SK-N-SH (cell line): ENCODE results near the gene LGR5. TPM values are rescaled to one million over a fixed set of nuclear protein-coding genes. Genes with fewer than 3 reads are reported as not detected.
A peak's percentile ranks its signal among the peaks of the same experiment; 100 is the strongest.

Experiments used
- CTCF ChIA-PET: fragments of 300-600, 350-600 bp; formaldehyde crosslinking; extraction: SDS; loops from one replicate; lab custom pipeline; 2021; lab: Yijun Ruan, JAX
- POLR2A ChIA-PET: fragments of 350-600 bp; sonication (Branson Sonifier 250); formaldehyde crosslinking; extraction: SDS; loops from one replicate; lab custom pipeline; 2020; ENCODE audit warnings: antibody characterized with exemption, inconsistent platforms; lab: Yijun Ruan, JAX
- DNase-seq: peaks from one replicate; pipeline ENCODE4 v3.0.0; 2012
- H2AFZ ChIP-seq: fragments of 200-600 bp; sonication (generic); 2 replicates; pipeline ENCODE4 v1.8.1; 2016; ENCODE audit warnings: antibody characterized with exemption, mild to moderate bottlenecking, low read depth
- H3F3A ChIP-seq: fragments of 200-600 bp; sonication (generic); replicated peaks from 2 replicates; pipeline ENCODE3; 2016; ENCODE audit warnings: antibody characterized with exemption, mild to moderate bottlenecking; ENCODE audit not compliant: insufficient read depth
- H3K27ac ChIP-seq, 2 experiments: fragments of 200-500 bp in 1 of 2; fragments of 200-600 bp in 1 of 2; sonication (Bioruptor generic) in 1 of 2; sonication (generic), shearing (Covaris generic) in 1 of 2; 2 replicates each; pipeline versions ENCODE4 v1.5.1 to v1.6.1; 2014 to 2016; ENCODE audit warnings: low read depth in 2 of 2, inconsistent platforms in 1 of 2, low read length in 1 of 2, mild to moderate bottlenecking in 1 of 2, mixed read lengths in 1 of 2
- H3K27me3 ChIP-seq: fragments of 200-600 bp; sonication (generic), shearing (Covaris generic); 2 replicates; pipeline ENCODE4 v1.6.1; 2016; ENCODE audit warnings: mixed run types; ENCODE audit not compliant: insufficient read depth
- H3K36me3 ChIP-seq, 2 experiments: fragments of 200-500 bp in 1 of 2; fragments of 200-600 bp in 1 of 2; sonication (Bioruptor generic) in 1 of 2; sonication (generic) in 1 of 2; replicated peaks in 1 of 2; 2 replicates each; pipeline versions ENCODE3 to v1.5.1; 2014 to 2016; ENCODE audit warnings: low read length in 1 of 2, mild to moderate bottlenecking in 1 of 2; ENCODE audit not compliant: insufficient read depth in 2 of 2, control insufficient read depth in 1 of 2
- H3K4me1 ChIP-seq, 2 experiments: fragments of 200-500 bp in 1 of 2; fragments of 200-600 bp in 1 of 2; sonication (Bioruptor generic) in 1 of 2; sonication (generic), shearing (Covaris generic) in 1 of 2; 2 replicates each; pipeline versions ENCODE4 v1.5.1 to v1.6.1; 2014 to 2016; ENCODE audit warnings: low read depth in 1 of 2, low read length in 1 of 2, mixed run types in 1 of 2; ENCODE audit not compliant: insufficient read depth in 2 of 2, control insufficient read depth in 1 of 2
- H3K4me2 ChIP-seq: fragments of 200-600 bp; sonication (generic), shearing (Covaris generic); 2 replicates; pipeline ENCODE4 v1.6.1; 2017; ENCODE audit warnings: mixed run types
- H3K4me3 ChIP-seq, 2 experiments: fragments of 200-500 bp in 1 of 2; fragments of 200-600 bp in 1 of 2; sonication (Bioruptor generic) in 1 of 2; sonication (generic), shearing (Covaris generic) in 1 of 2; 2 replicates each; pipeline versions ENCODE4 v1.5.1 to v1.8.1; 2014 to 2016; ENCODE audit warnings: low read depth in 2 of 2, inconsistent platforms in 1 of 2, low read length in 1 of 2, mild to moderate bottlenecking in 1 of 2, mixed read lengths in 1 of 2, moderate library complexity in 1 of 2
- H3K79me2 ChIP-seq: fragments of 200-600 bp; sonication (generic); 2 replicates; pipeline ENCODE4 v1.8.1; 2017; ENCODE audit warnings: mild to moderate bottlenecking; ENCODE audit not compliant: insufficient read depth
- H3K9ac ChIP-seq: fragments of 200-600 bp; sonication (generic); 2 replicates; pipeline ENCODE4 v1.6.1; 2017; ENCODE audit warnings: mixed run types
- H3K9me2 ChIP-seq: fragments of 200-600 bp; sonication (generic); 2 replicates; pipeline ENCODE4 v1.6.1; 2017; ENCODE audit warnings: mixed run types
- H3K9me3 ChIP-seq: fragments of 200-600 bp; sonication (generic); 2 replicates; pipeline ENCODE4 v1.6.1; 2017; ENCODE audit warnings: mixed run types, mild to moderate bottlenecking, moderate library complexity
- H4K20me1 ChIP-seq: fragments of 200-600 bp; sonication (generic); 2 replicates; pipeline ENCODE4 v1.6.1; 2017; ENCODE audit warnings: mild to moderate bottlenecking, mixed run types; ENCODE audit not compliant: insufficient read depth
- ELF1 ChIP-seq: IDR thresholded peaks from 2 replicates; pipeline ENCODE4 v1.4.0; 2012
- EP300 ChIP-seq, 2 experiments: IDR thresholded peaks; 2 replicates each; pipeline versions ENCODE4 v1.4.0 to v1.6.1; 2012; ENCODE audit warnings: borderline replicate concordance in 1 of 2, low read depth in 1 of 2, low read length in 1 of 2
- FOXJ3 ChIP-seq: sonication (generic); formaldehyde crosslinking; IDR thresholded peaks from 2 replicates; pipeline ENCODE4 v1.5.1; 2020; ENCODE audit warnings: mild to moderate bottlenecking, missing genetic modification reagents
- FOXM1 ChIP-seq: IDR thresholded peaks from 2 replicates; pipeline ENCODE4 v1.4.0; 2012; ENCODE audit warnings: low read depth, mild to moderate bottlenecking
- GABPA ChIP-seq: IDR thresholded peaks from 2 replicates; pipeline ENCODE4 v1.4.0; 2012; ENCODE audit warnings: low read depth, mild to moderate bottlenecking
- JUND ChIP-seq: IDR thresholded peaks from 2 replicates; pipeline ENCODE4 v1.4.0; 2012
- NRF1 ChIP-seq: IDR thresholded peaks from 2 replicates; pipeline ENCODE4 v1.6.1; 2012; ENCODE audit warnings: low read depth, mild to moderate bottlenecking, low read length
- PBX3 ChIP-seq: IDR thresholded peaks from 2 replicates; pipeline ENCODE4; 2012
- RAD21 ChIP-seq: IDR thresholded peaks from 2 replicates; pipeline ENCODE4 v1.6.1; 2012; ENCODE audit warnings: mild to moderate bottlenecking, low read length
- REST ChIP-seq: IDR thresholded peaks from 2 replicates; pipeline ENCODE4 v1.6.1; 2012; ENCODE audit warnings: mild to moderate bottlenecking, low read depth, low read length, moderate library complexity
- RFX5 ChIP-seq: IDR thresholded peaks from 2 replicates; pipeline ENCODE4 v1.6.1; 2012; ENCODE audit warnings: mild to moderate bottlenecking, improper control_type of control experiment, low read length
- TCF12 ChIP-seq: IDR thresholded peaks from 2 replicates; pipeline ENCODE4 v1.4.0; 2012
- YY1 ChIP-seq: IDR thresholded peaks from 2 replicates; pipeline ENCODE4 v1.4.0; 2012; ENCODE audit warnings: low read depth, mild to moderate bottlenecking
- ZBTB33 ChIP-seq: IDR thresholded peaks from 2 replicates; pipeline ENCODE4 v1.4.0; 2012; ENCODE audit warnings: low read depth, borderline replicate concordance
- WGBS: methylation state at CpG from one replicate; pipeline ENCODE4 v1.1.6; 2017; ENCODE audit warnings: low lambda C conversion rate; 5-methylcytosine and 5-hydroxymethylcytosine counted together
- polyA plus RNA-seq, 3 experiments: library from polyadenylated mRNA; depleted of rRNA; stranded (reverse); fragments of >200 nt; gene quantifications; 2 replicates each; pipeline ENCODE4 v1.2.3, GENCODE V29; 2012
- TF ChIP-seq, protein P1 (sequence below): fragments of 200-600 bp; sonication (generic); IDR thresholded peaks from 2 replicates; pipeline ENCODE4 v1.6.1; 2017; ENCODE audit warnings: antibody characterized with exemption, mild to moderate bottlenecking, moderate library complexity
- TF ChIP-seq, protein P2 (sequence below): IDR thresholded peaks from 2 replicates; pipeline ENCODE4 v1.4.0; 2012; ENCODE audit warnings: low read depth, borderline replicate concordance

The LGR5 gene
- polyA plus RNA-seq, 1 of the 3 experiments (the other 2 are of a cell fraction): 1.4 TPM

GRCh38 chr12:71426300-71427047, 13.1 kb upstream of the LGR5 start:
- Histone ChIP-seq H3F3A (no peaks in the 10 kb centered on the region), H4K20me1 (no peaks in the 10 kb centered on the region), H3K9me2 (no peaks in the 10 kb centered on the region), H3K4me3 (no peak overlapping the region), H3K4me2 (peak overlapping the region; percentile 46; the same call in 1 of the 2 replicates), H3K27me3 (peaks cover 5% of the 10 kb centered on the region; the same call in 1 of the 2 replicates), H2AFZ (no peak overlapping the region), H3K9ac (no peak overlapping the region), H3K27ac (peak overlapping the region; percentile 19 to 53; a peak in 2 of 4 replicates), H3K4me1 (peaks cover 0 to 2% of the 10 kb centered on the region in 2 experiments; a peak in 2 of 4 replicates), H3K9me3 (no peaks in the 10 kb centered on the region), H3K36me3 (no peaks in the 10 kb centered on the region), H3K79me2 (no peaks in the 10 kb centered on the region)
- TF ChIP-seq EP300 (IDR thresholded peaks at IDR 0.05; ENCODE audit: borderline replicate concordance in 1 of 2, low read depth in 1 of 2, low read length in 1 of 2): no peak
- TF ChIP-seq, protein P1, sequence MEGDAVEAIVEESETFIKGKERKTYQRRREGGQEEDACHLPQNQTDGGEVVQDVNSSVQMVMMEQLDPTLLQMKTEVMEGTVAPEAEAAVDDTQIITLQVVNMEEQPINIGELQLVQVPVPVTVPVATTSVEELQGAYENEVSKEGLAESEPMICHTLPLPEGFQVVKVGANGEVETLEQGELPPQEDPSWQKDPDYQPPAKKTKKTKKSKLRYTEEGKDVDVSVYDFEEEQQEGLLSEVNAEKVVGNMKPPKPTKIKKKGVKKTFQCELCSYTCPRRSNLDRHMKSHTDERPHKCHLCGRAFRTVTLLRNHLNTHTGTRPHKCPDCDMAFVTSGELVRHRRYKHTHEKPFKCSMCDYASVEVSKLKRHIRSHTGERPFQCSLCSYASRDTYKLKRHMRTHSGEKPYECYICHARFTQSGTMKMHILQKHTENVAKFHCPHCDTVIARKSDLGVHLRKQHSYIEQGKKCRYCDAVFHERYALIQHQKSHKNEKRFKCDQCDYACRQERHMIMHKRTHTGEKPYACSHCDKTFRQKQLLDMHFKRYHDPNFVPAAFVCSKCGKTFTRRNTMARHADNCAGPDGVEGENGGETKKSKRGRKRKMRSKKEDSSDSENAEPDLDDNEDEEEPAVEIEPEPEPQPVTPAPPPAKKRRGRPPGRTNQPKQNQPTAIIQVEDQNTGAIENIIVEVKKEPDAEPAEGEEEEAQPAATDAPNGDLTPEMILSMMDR: no peak
- TF ChIP-seq RAD21: no peak
- peak; percentile 29; the same call in 1 of the 2 replicates for TF ChIP-seq TCF12
- no peak for TF ChIP-seq YY1
- TF ChIP-seq GABPA: no peak
- POLR2A ChIA-PET: no interaction called here
- no peak for DNase-seq
- WGBS: 6% methylated on average over 3 of the region's 3 CpGs
- CTCF ChIA-PET: interaction anchor here (1.0 to 3.0 kb wide), 4 partner anchors 11 to 210 kb away, joined by 4 to 15 read pairs (median 6); no protein-coding TSS in a partner anchor

- CTCF ChIA-PET: interaction anchor here (0.8 to 1.8 kb wide), 3 partner anchors 12 to 28 kb away, joined by 3 to 6 read pairs (median 6); no protein-coding TSS in a partner anchor
- 77% methylated on average over 1 of the region's 1 CpG for WGBS
- TF ChIP-seq YY1 (no peak), REST (no peak), ZBTB33 (no peak), TCF12 (no peak), GABPA (no peak), ELF1 (no peak), RFX5 (no peak), FOXJ3 (CRISPR knock-in tag) (no peak), RAD21 (no peak), PBX3 (no peak), NRF1 (no peak), FOXM1 (no peak), JUND (no peak)
- TF ChIP-seq, protein P2, sequence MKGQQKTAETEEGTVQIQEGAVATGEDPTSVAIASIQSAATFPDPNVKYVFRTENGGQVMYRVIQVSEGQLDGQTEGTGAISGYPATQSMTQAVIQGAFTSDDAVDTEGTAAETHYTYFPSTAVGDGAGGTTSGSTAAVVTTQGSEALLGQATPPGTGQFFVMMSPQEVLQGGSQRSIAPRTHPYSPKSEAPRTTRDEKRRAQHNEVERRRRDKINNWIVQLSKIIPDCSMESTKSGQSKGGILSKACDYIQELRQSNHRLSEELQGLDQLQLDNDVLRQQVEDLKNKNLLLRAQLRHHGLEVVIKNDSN: no peak
Observed at GRCh38 chr12:71430756-71431155, 8.8 kb upstream of the LGR5 start.

More at GRCh38 chr12:71430756-71431155, 8.8 kb upstream of the LGR5 start:
- DNase-seq: no peak
- POLR2A ChIA-PET: no interaction called here
- no peaks in the 10 kb centered on the region for H3K36me3 ChIP-seq
- no peaks in the 10 kb centered on the region for H3K9me2 ChIP-seq
- no peaks in the 10 kb centered on the region for H3F3A ChIP-seq
- H3K9ac ChIP-seq: no peak overlapping the region
- no peak overlapping the region for H2AFZ ChIP-seq
- H3K79me2 ChIP-seq: no peaks in the 10 kb centered on the region
- no peaks in the 10 kb centered on the region for H3K9me3 ChIP-seq
- H3K4me2 ChIP-seq: no peak overlapping the region
- H3K27ac ChIP-seq: no peak overlapping the region
- peaks cover 0 to 2% of the 10 kb centered on the region in 2 experiments; a peak in 2 of 4 replicates for H3K4me1 ChIP-seq
- no peaks in the 10 kb centered on the region for H3K27me3 ChIP-seq
- no peaks in the 10 kb centered on the region for H4K20me1 ChIP-seq
- H3K4me3 ChIP-seq: no peak overlapping the region
